ENCODE results near the gene EEF1AKMT3.
A peak's percentile ranks its signal among the peaks of the same experiment; 100 is the strongest.

The EEF1AKMT3 gene

DNA sequence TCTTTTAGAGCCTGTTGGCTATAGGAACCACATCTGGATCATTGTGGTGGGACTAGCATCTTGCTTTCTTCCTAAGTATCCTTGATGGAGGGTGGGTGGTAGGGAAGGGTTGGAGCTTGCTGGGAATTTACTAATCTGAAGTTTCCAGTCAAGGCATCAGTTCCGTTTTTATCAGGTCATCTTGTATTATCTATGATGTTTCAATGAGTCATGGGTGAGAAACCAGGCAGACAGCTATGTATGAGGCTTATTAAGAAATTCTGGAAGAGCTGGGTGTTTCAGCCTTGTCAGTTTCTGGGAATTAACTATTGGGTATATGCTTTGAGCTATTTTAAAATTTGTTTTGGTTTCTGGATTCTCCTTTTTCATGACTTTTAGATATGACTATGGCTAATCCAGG is 21.5 kb downstream of the EEF1AKMT3 start:
- Histone ChIP-seq H3K27ac (ENCODE audit: low read length) (no peak overlapping the region), H3K9ac (ENCODE audit: low read length in 2 of 2) (no peak overlapping the region), H3K27me3 (ENCODE audit: control insufficient read depth in 1 of 2, insufficient read depth in 2 of 2, low read length in 2 of 2) (no peaks in the 10 kb centered on the region), H3K4me3 (ENCODE audit: low read length in 2 of 2) (no peak overlapping the region), H3K4me1 (ENCODE audit: control insufficient read depth, insufficient read depth, low read length) (no peaks in the 10 kb centered on the region), H3K9me3 (ENCODE audit: control insufficient read depth in 2 of 2, low read length in 2 of 2) (no peaks in the 10 kb centered on the region), H3K36me3 (ENCODE audit: control insufficient read depth in 2 of 2, insufficient read depth in 2 of 2, low read length in 2 of 2) (peaks cover 26 to 41% of the 10 kb centered on the region in 2 donors)

DNA sequence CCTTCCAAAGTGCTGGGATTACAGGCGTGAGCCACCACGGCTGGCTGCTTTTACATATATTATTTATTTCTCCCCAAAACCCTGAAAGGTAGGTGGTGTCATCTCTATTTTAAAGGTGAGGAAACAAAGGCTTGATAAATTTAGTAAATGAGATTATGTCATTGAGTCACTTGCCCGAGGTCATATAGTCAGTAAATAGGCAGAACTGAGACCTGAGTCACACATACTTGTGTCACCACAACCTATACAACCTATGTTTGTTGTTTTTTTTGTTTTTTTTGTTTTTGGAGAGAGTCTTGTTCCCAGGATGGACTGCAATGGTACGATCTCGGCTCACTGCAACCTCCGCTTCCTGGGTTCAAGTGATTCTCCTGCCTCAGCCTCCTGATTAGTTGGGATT is 22.9 kb downstream of the EEF1AKMT3 start:
- H3K27ac ChIP-seq (ENCODE audit: low read length): no peak overlapping the region

GRCh38 chr12:57796996-57797395 is 24.6 kb downstream of the EEF1AKMT3 start:
- no peaks in the 10 kb centered on the region for H3K27me3 ChIP-seq (ENCODE audit: control insufficient read depth in 1 of 2, insufficient read depth in 2 of 2, low read length in 2 of 2)
- H3K27ac ChIP-seq (ENCODE audit: low read length): no peak overlapping the region
- no peak overlapping the region for H3K4me3 ChIP-seq (ENCODE audit: low read length in 2 of 2)
- no peaks in the 10 kb centered on the region for H3K4me1 ChIP-seq (ENCODE audit: control insufficient read depth, insufficient read depth, low read length)
- peaks cover 38 to 41% of the 10 kb centered on the region in 2 donors for H3K36me3 ChIP-seq (ENCODE audit: control insufficient read depth in 2 of 2, insufficient read depth in 2 of 2, low read length in 2 of 2)
- no peaks in the 10 kb centered on the region for H3K9me3 ChIP-seq (ENCODE audit: control insufficient read depth in 2 of 2, low read length in 2 of 2)
- H3K9ac ChIP-seq (ENCODE audit: low read length in 2 of 2): no peak overlapping the region

More for the DNA sequence above, 22.9 kb downstream of the EEF1AKMT3 start:
- no peaks in the 10 kb centered on the region for H3K27me3 ChIP-seq (ENCODE audit: control insufficient read depth in 1 of 2, insufficient read depth in 2 of 2, low read length in 2 of 2)
- peaks cover 34 to 42% of the 10 kb centered on the region in 2 donors for H3K36me3 ChIP-seq (ENCODE audit: control insufficient read depth in 2 of 2, insufficient read depth in 2 of 2, low read length in 2 of 2)
- H3K9ac ChIP-seq (ENCODE audit: low read length in 2 of 2): no peak overlapping the region
- H3K4me3 ChIP-seq (ENCODE audit: low read length in 2 of 2): no peak overlapping the region
- no peaks in the 10 kb centered on the region for H3K9me3 ChIP-seq (ENCODE audit: control insufficient read depth in 2 of 2, low read length in 2 of 2)
- no peaks in the 10 kb centered on the region for H3K4me1 ChIP-seq (ENCODE audit: control insufficient read depth, insufficient read depth, low read length)

DNA sequence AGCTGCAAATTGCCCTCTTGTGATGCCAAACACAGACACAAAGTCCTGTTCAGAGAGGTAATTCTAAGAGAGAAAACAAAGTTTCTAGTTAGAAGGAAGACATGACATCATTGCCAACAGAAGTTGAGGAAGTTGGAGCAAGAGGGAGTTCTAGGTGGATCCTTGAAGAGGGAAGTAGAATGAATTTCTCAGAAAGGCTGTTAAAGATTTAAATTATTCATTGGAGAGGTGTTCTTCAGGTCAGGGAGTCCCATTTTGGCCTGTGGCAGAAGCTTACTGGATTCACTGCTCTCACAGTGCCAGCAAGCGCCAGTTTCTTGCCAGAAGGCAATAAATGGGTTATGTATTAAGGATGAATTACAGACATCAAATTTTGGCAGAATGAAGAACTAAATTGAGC is 25.5 kb downstream of the EEF1AKMT3 start:
- Histone ChIP-seq H3K4me1 (ENCODE audit: control insufficient read depth, insufficient read depth, low read length) (no peaks in the 10 kb centered on the region), H3K27me3 (ENCODE audit: control insufficient read depth in 1 of 2, insufficient read depth in 2 of 2, low read length in 2 of 2) (no peaks in the 10 kb centered on the region), H3K9ac (ENCODE audit: low read length in 2 of 2) (no peak overlapping the region), H3K36me3 (ENCODE audit: control insufficient read depth in 2 of 2, insufficient read depth in 2 of 2, low read length in 2 of 2) (peaks cover 39 to 43% of the 10 kb centered on the region in 2 donors), H3K9me3 (ENCODE audit: control insufficient read depth in 2 of 2, low read length in 2 of 2) (no peaks in the 10 kb centered on the region), H3K4me3 (ENCODE audit: low read length in 2 of 2) (no peak overlapping the region), H3K27ac (ENCODE audit: low read length) (no peak overlapping the region)

DNA sequence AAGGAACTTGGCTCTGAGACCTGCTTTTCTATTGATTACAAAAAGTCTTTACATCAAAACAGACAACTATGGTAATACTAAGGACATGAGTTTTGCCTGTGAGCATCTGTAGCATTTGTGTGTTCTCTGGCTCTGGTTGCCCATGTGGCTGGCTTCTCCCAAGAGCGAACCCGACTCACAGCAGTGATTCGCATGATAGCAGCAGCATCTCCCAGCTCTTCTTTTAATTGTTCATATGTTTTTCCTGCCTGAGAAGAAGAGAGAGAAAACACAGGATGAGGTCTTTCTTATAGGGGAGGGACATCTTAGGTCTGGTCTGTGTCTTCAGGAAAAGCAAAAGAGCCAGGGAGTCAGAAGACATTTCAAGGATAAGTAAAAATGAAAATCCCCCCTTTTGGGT is 28.6 kb downstream of the EEF1AKMT3 start:
- H3K9me3 ChIP-seq (ENCODE audit: control insufficient read depth in 2 of 2, low read length in 2 of 2): no peaks in the 10 kb centered on the region
- no peak overlapping the region for H3K27ac ChIP-seq (ENCODE audit: low read length)
- no peak overlapping the region for H3K9ac ChIP-seq (ENCODE audit: low read length in 2 of 2)
- H3K4me1 ChIP-seq (ENCODE audit: control insufficient read depth, insufficient read depth, low read length): peaks cover 5% of the 10 kb centered on the region
- H3K27me3 ChIP-seq (ENCODE audit: control insufficient read depth in 1 of 2, insufficient read depth in 2 of 2, low read length in 2 of 2): no peaks in the 10 kb centered on the region
- H3K36me3 ChIP-seq (ENCODE audit: control insufficient read depth in 2 of 2, insufficient read depth in 2 of 2, low read length in 2 of 2): peaks cover 31 to 41% of the 10 kb centered on the region in 2 donors
- H3K4me3 ChIP-seq (ENCODE audit: low read length in 2 of 2): no peak overlapping the region

DNA sequence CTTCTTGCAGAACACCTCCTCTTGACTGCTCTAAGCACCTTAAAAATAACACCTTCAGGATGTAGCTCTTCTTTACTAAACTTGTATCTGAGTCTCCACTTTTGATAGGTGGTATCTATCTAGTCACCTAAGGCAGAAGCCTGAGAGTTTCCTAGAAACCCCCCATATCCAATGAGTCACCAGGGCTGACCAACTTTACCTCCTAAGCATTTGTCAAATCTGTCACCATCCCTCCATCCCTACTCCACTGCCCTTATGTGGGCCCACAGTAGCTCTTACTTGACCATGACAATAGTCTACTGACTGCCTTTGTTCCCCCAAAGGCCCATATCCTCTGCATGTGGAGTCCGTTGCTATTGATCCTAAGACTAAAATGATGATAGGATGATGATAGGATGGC is 30.2 kb downstream of the EEF1AKMT3 start:
- no peaks in the 10 kb centered on the region for H3K9me3 ChIP-seq (ENCODE audit: control insufficient read depth in 2 of 2, low read length in 2 of 2)
- peaks cover 36 to 44% of the 10 kb centered on the region in 2 donors for H3K36me3 ChIP-seq (ENCODE audit: control insufficient read depth in 2 of 2, insufficient read depth in 2 of 2, low read length in 2 of 2)
- H3K4me1 ChIP-seq (ENCODE audit: control insufficient read depth, insufficient read depth, low read length): peaks cover 5% of the 10 kb centered on the region
- H3K27ac ChIP-seq (ENCODE audit: low read length): no peak overlapping the region
- no peaks in the 10 kb centered on the region for H3K27me3 ChIP-seq (ENCODE audit: control insufficient read depth in 1 of 2, insufficient read depth in 2 of 2, low read length in 2 of 2)
- no peak overlapping the region for H3K9ac ChIP-seq (ENCODE audit: low read length in 2 of 2)
- H3K4me3 ChIP-seq (ENCODE audit: low read length in 2 of 2): no peak overlapping the region

DNA sequence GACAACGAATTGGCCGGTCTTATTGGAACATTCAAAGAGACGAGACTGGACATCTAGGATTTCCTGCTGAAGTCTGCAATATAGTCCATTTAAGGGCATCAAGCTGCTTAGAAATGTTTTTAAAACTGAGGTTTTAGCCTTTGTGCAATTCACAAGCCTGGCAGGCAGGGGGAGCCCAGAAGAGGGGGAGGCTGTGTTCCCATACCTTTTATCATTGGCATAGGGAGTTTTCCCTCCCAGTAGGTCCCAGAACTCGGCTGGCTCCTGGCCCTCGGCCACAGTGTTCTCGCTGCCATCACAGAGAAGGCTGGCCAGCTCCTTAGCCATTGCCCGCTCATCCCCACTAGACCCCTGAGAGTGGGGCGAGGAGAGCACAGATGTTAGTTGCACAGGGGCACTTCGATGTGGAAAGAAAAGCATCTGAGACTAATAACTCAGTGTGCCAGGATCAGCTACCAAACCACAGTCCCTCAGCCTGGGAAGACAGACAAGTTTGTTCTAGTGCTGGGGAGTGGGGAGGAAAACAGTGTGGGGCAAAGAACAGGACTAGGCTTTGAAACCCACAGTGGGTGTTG is 31.0 kb downstream of the EEF1AKMT3 start:
- Histone ChIP-seq H3K27ac (ENCODE audit: low read length) (peak overlapping the region; percentile 37), H3K36me3 (ENCODE audit: control insufficient read depth in 2 of 2, insufficient read depth in 2 of 2, low read length in 2 of 2) (peaks cover 42 to 52% of the 10 kb centered on the region in 2 donors), H3K9ac (ENCODE audit: low read length in 2 of 2) (peak overlapping the region in 1 of 2 donors; percentile 47), H3K27me3 (ENCODE audit: control insufficient read depth in 1 of 2, insufficient read depth in 2 of 2, low read length in 2 of 2) (no peaks in the 10 kb centered on the region), H3K9me3 (ENCODE audit: control insufficient read depth in 2 of 2, low read length in 2 of 2) (no peaks in the 10 kb centered on the region), H3K4me1 (ENCODE audit: control insufficient read depth, insufficient read depth, low read length) (peaks cover 5% of the 10 kb centered on the region), H3K4me3 (ENCODE audit: low read length in 2 of 2) (no peak overlapping the region)

DNA sequence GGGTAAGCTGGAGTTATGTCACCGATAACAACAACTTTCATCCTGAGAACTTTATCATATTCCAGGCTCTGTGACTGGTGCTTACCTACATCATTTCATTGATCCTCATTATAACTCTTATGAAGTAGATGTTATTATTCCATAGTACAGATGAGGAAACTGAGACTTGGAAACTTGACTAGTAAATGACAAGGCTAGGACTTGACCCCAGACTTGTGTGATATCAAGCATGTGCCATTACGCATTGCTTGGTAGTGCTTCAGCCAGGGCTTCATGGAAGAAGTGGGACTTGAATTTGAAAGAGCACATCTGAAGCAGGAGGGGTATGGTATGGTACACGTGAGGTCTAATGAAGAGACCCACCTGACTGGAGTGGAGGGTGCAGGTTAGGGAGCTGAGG is 34.3 kb downstream of the EEF1AKMT3 start:
- H3K9me3 ChIP-seq (ENCODE audit: control insufficient read depth in 2 of 2, low read length in 2 of 2): no peaks in the 10 kb centered on the region
- no peak overlapping the region for H3K9ac ChIP-seq (ENCODE audit: low read length in 2 of 2)
- no peak overlapping the region for H3K27ac ChIP-seq (ENCODE audit: low read length)
- no peak overlapping the region for H3K4me3 ChIP-seq (ENCODE audit: low read length in 2 of 2)
- H3K4me1 ChIP-seq (ENCODE audit: control insufficient read depth, insufficient read depth, low read length): peaks cover 7% of the 10 kb centered on the region
- peaks cover 61% of the 10 kb centered on the region in 2 donors for H3K36me3 ChIP-seq (ENCODE audit: control insufficient read depth in 2 of 2, insufficient read depth in 2 of 2, low read length in 2 of 2)
- no peaks in the 10 kb centered on the region for H3K27me3 ChIP-seq (ENCODE audit: control insufficient read depth in 1 of 2, insufficient read depth in 2 of 2, low read length in 2 of 2)

- Histone ChIP-seq H3K27ac (ENCODE audit: low read length) (no peak overlapping the region), H3K9me3 (ENCODE audit: control insufficient read depth in 2 of 2, low read length in 2 of 2) (no peaks in the 10 kb centered on the region), H3K9ac (ENCODE audit: low read length in 2 of 2) (no peak overlapping the region), H3K4me3 (ENCODE audit: low read length in 2 of 2) (no peak overlapping the region), H3K4me1 (ENCODE audit: control insufficient read depth, insufficient read depth, low read length) (peaks cover 7% of the 10 kb centered on the region), H3K27me3 (ENCODE audit: control insufficient read depth in 1 of 2, insufficient read depth in 2 of 2, low read length in 2 of 2) (no peaks in the 10 kb centered on the region), H3K36me3 (ENCODE audit: control insufficient read depth in 2 of 2, insufficient read depth in 2 of 2, low read length in 2 of 2) (peaks cover 55 to 58% of the 10 kb centered on the region in 2 donors)
Observed at GRCh38 chr12:57807285-57807684, 34.9 kb downstream of the EEF1AKMT3 start.

GRCh38 chr12:57808351-57808750 is 35.9 kb downstream of the EEF1AKMT3 start:
- Histone ChIP-seq H3K9me3 (ENCODE audit: control insufficient read depth in 2 of 2, low read length in 2 of 2) (no peaks in the 10 kb centered on the region), H3K4me1 (ENCODE audit: control insufficient read depth, insufficient read depth, low read length) (peaks cover 6% of the 10 kb centered on the region), H3K27me3 (ENCODE audit: control insufficient read depth in 1 of 2, insufficient read depth in 2 of 2, low read length in 2 of 2) (no peaks in the 10 kb centered on the region), H3K4me3 (ENCODE audit: low read length in 2 of 2) (no peak overlapping the region), H3K36me3 (ENCODE audit: control insufficient read depth in 2 of 2, insufficient read depth in 2 of 2, low read length in 2 of 2) (peaks cover 56 to 58% of the 10 kb centered on the region in 2 donors), H3K27ac (ENCODE audit: low read length) (no peak overlapping the region), H3K9ac (ENCODE audit: low read length in 2 of 2) (no peak overlapping the region)

GRCh38 chr12:57809425-57809824 is 37.0 kb downstream of the EEF1AKMT3 start:
- Histone ChIP-seq H3K36me3 (ENCODE audit: control insufficient read depth in 2 of 2, insufficient read depth in 2 of 2, low read length in 2 of 2) (peaks cover 53 to 55% of the 10 kb centered on the region in 2 donors), H3K9ac (ENCODE audit: low read length in 2 of 2) (no peak overlapping the region), H3K27me3 (ENCODE audit: control insufficient read depth in 1 of 2, insufficient read depth in 2 of 2, low read length in 2 of 2) (no peaks in the 10 kb centered on the region), H3K4me3 (ENCODE audit: low read length in 2 of 2) (no peak overlapping the region), H3K4me1 (ENCODE audit: control insufficient read depth, insufficient read depth, low read length) (peaks cover 8% of the 10 kb centered on the region), H3K9me3 (ENCODE audit: control insufficient read depth in 2 of 2, low read length in 2 of 2) (no peaks in the 10 kb centered on the region), H3K27ac (ENCODE audit: low read length) (no peak overlapping the region)

Measured in stomach smooth muscle (tissue), 2 donors.